ENCODE results near the gene AOC2.
"Not testable (repeated sequence)": the region's sequence is repeated elsewhere in the genome, so short reads cannot be mapped to it uniquely, and the experiment has no call there.

Gene AOC2

DNA sequence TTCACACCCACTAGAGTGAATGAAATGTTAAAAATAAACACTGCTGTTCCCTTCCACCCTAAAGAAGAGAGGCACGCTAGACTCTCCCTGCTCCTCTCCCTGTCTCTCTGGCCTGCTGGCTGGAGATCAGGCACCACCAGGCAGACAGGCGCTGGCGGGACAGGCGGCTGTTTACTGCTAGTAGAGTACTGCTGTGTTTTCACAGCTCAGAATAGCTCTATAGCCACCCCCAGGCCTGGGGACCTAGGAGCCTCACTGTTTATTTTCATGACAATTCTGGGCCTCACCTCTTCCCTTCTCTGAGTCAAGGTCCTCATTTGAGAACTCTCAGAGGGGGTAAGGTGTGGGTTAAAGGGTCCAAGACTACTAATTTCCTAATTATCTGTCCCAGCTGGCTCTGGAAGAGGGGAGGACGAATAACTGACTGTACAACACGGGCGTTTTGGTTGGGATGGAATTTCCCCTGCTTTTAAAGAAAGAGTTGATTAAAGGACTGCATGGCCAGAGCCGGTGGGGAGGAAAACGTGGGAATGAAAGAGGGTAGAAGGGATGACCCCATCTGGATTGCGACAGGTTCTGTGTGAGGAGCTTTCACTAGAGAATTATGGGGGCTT is 47.3 kb downstream of the AOC2 start:
- H3K9ac ChIP-seq (ENCODE audit: low read length), result no peak overlapping the region

DNA sequence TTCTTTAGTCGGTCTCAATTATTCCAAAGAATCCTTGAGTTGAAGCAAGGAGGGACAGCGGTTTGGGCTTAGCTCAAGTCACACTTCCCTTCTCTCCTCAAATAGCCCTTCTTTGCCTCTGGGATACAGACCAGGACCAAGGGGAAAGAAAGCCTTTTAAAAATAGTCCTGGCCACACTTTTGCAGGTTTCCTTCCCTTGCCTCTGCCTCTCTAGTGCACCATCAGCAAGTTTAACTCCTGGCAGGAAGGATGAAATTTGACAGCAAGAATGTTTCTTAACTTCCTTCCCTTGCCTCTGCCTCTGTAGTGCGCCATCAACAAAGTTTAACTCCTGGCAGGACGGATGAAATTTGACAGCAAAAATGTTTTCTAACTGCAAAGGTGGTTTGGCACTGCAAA is 49.0 kb downstream of the AOC2 start:
- Histone ChIP-seq H3K4me1 (ENCODE audit: control insufficient read depth, low read depth, low read length) (peaks cover 4% of the 10 kb centered on the region), H3K27me3 (ENCODE audit: control insufficient read depth, insufficient read depth, low read length) (no peaks in the 10 kb centered on the region), H3K36me3 (ENCODE audit: control insufficient read depth, low read depth, low read length) (no peaks in the 10 kb centered on the region), H3K9ac (ENCODE audit: low read length) (no peak overlapping the region), H3K4me3 (ENCODE audit: low read length) (no peak overlapping the region), H3K9me3 (ENCODE audit: control insufficient read depth, low read depth, low read length) (no peaks in the 10 kb centered on the region), H3K27ac (ENCODE audit: low read length) (no peak overlapping the region)

More for the DNA sequence above, 47.3 kb downstream of the AOC2 start:
- no peak overlapping the region for H3K27ac ChIP-seq (ENCODE audit: low read length)
- no peaks in the 10 kb centered on the region for H3K27me3 ChIP-seq (ENCODE audit: control insufficient read depth, insufficient read depth, low read length)
- H3K36me3 ChIP-seq (ENCODE audit: control insufficient read depth, low read depth, low read length), result no peaks in the 10 kb centered on the region
- H3K9me3 ChIP-seq (ENCODE audit: control insufficient read depth, low read depth, low read length), result no peaks in the 10 kb centered on the region
- peaks cover 4% of the 10 kb centered on the region for H3K4me1 ChIP-seq (ENCODE audit: control insufficient read depth, low read depth, low read length)
- H3K4me3 ChIP-seq (ENCODE audit: low read length), result no peak overlapping the region

GRCh38 chr17:42894283-42895184 is 50.2 kb downstream of the AOC2 start:
- no peak overlapping the region for H3K4me3 ChIP-seq (ENCODE audit: low read length)
- no peak overlapping the region for H3K27ac ChIP-seq (ENCODE audit: low read length)
- H3K9ac ChIP-seq (ENCODE audit: low read length), result no peak overlapping the region
- H3K4me1 ChIP-seq (ENCODE audit: control insufficient read depth, low read depth, low read length), result peaks cover 4% of the 10 kb centered on the region
- H3K27me3 ChIP-seq (ENCODE audit: control insufficient read depth, insufficient read depth, low read length), result no peaks in the 10 kb centered on the region
- H3K36me3 ChIP-seq (ENCODE audit: control insufficient read depth, low read depth, low read length), result no peaks in the 10 kb centered on the region
- no peaks in the 10 kb centered on the region for H3K9me3 ChIP-seq (ENCODE audit: control insufficient read depth, low read depth, low read length)

GRCh38 chr17:42895185-42895555 is 50.8 kb downstream of the AOC2 start:
- H3K27ac ChIP-seq (ENCODE audit: low read length), result no peak overlapping the region
- H3K9ac ChIP-seq (ENCODE audit: low read length), result no peak overlapping the region
- H3K4me1 ChIP-seq (ENCODE audit: control insufficient read depth, low read depth, low read length), result peaks cover 4% of the 10 kb centered on the region
- no peaks in the 10 kb centered on the region for H3K27me3 ChIP-seq (ENCODE audit: control insufficient read depth, insufficient read depth, low read length)
- no peaks in the 10 kb centered on the region for H3K36me3 ChIP-seq (ENCODE audit: control insufficient read depth, low read depth, low read length)
- no peak overlapping the region for H3K4me3 ChIP-seq (ENCODE audit: low read length)
- no peaks in the 10 kb centered on the region for H3K9me3 ChIP-seq (ENCODE audit: control insufficient read depth, low read depth, low read length)

GRCh38 chr17:42898147-42898811 is 53.9 kb downstream of the AOC2 start:
- no peaks in the 10 kb centered on the region for H3K36me3 ChIP-seq (ENCODE audit: control insufficient read depth, low read depth, low read length)
- H3K9me3 ChIP-seq (ENCODE audit: control insufficient read depth, low read depth, low read length), result no peaks in the 10 kb centered on the region
- no peak overlapping the region for H3K4me3 ChIP-seq (ENCODE audit: low read length)
- H3K4me1 ChIP-seq (ENCODE audit: control insufficient read depth, low read depth, low read length), result no peaks in the 10 kb centered on the region
- H3K27me3 ChIP-seq (ENCODE audit: control insufficient read depth, insufficient read depth, low read length), result no peaks in the 10 kb centered on the region
- no peak overlapping the region for H3K9ac ChIP-seq (ENCODE audit: low read length)
- no peak overlapping the region for H3K27ac ChIP-seq (ENCODE audit: low read length)

DNA sequence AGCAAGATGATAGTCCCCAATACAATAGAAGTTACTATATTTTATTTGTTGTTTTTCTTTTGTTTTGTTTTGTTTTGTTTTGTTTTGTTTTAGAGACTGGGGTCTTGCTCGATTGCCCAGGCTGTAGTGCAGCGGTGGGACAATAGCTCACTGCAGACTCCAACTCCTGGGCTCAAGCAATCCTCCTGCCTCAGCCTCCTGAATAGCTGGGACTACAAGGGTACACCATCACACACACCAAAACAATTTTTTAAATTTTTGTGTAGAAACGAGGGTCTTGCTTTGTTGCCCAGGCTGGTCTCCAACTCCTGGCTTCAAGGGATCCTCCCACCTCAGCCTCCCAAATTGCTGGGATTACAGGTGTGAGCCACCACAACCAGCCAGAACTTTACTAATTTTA is 55.6 kb downstream of the AOC2 start:
- not testable (repeated sequence) for H3K9me3 ChIP-seq (ENCODE audit: control insufficient read depth, low read depth, low read length); H3K4me1 ChIP-seq (ENCODE audit: control insufficient read depth, low read depth, low read length); H3K36me3 ChIP-seq (ENCODE audit: control insufficient read depth, low read depth, low read length); H3K9ac ChIP-seq (ENCODE audit: low read length); H3K4me3 ChIP-seq (ENCODE audit: low read length); H3K27ac ChIP-seq (ENCODE audit: low read length); H3K27me3 ChIP-seq (ENCODE audit: control insufficient read depth, insufficient read depth, low read length)
